ENCODE data around the gene CD59.

DNA sequence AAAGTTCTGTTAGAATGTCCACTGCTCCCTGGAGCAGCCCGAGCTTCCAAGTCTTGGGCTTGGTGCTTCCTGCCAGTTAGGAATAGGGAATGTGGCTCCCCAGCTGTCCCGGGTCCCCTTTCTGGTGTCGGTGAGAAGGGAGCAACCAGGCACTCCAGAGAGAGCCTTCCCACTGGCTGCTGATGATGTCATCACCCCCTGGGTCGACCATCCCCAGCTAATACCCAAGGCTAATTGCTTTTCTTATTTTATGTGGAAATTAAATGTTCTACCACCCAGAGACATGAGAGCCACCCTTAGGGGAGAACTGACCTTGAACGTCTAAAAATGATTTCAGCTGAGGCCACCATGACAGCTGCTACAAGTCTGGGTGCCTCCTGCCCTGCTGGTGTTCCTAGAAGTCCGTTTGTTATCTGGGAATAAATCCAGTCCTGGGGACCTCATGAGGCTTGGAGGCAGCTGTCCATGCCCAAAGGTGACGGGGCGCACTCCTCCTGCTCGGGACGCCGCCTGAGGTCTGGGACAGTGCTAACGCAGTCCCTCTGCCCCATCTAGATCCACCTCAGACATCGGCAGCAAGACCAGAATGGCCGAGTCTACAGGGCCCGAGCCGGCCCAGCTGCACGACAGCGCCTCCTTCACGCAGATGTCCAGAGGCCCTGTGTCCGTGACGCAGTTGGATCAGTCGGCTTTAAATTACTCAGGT, 77.9 kb downstream of the CD59 start:
- TF ChIP-seq POLR2A (IDR thresholded peaks at IDR 0.05; ENCODE audit: low read length) (no peak), GATA1 (IDR thresholded peaks at IDR 0.05; ENCODE audit: low read depth, low read length) (no peak)

All from erythroblast (primary cell).